Trophoblast cell (in vitro differentiated cells and primary cell): ENCODE data around the gene CCL5.
A peak's percentile ranks its signal among the peaks of the same experiment; 100 is the strongest.

Experiments used
- DNase-seq, 2 donors: peaks; one replicate each; pipeline ENCODE4 v3.0.0-alpha.2; 2016
- H2AFZ ChIP-seq: 2 replicates; pipeline ENCODE4 v1.6.1; 2013; ENCODE audit warnings: low read length, moderate library complexity, mild to moderate bottlenecking; ENCODE audit not compliant: insufficient read depth, poor library complexity
- H2AK5ac ChIP-seq: 2 replicates; pipeline ENCODE4 v1.6.1; 2013; ENCODE audit warnings: mild to moderate bottlenecking, low read length
- H2BK120ac ChIP-seq: 2 replicates; pipeline ENCODE4 v1.6.1; 2013; ENCODE audit warnings: low read length, mild to moderate bottlenecking, moderate library complexity; ENCODE audit not compliant: insufficient read depth, poor library complexity
- H2BK12ac ChIP-seq: 2 replicates; pipeline ENCODE4 v1.6.1; 2013; ENCODE audit warnings: mild to moderate bottlenecking, low read length, moderate library complexity
- H2BK5ac ChIP-seq: 2 replicates; pipeline ENCODE4 v1.6.1; 2013; ENCODE audit warnings: low read length, low read depth, moderate library complexity, mild to moderate bottlenecking; ENCODE audit not compliant: poor library complexity
- H3K14ac ChIP-seq: 2 replicates; pipeline ENCODE4 v1.6.1; 2013; ENCODE audit warnings: mild to moderate bottlenecking, low read length
- H3K18ac ChIP-seq: 2 replicates; pipeline ENCODE4 v1.6.1; 2013; ENCODE audit warnings: mild to moderate bottlenecking, low read length
- H3K23ac ChIP-seq: 2 replicates; pipeline ENCODE4 v1.6.1; 2013; ENCODE audit warnings: low read length
- H3K27ac ChIP-seq: 2 replicates; pipeline ENCODE4 v1.5.1; 2013; ENCODE audit warnings: low read depth, mild to moderate bottlenecking, inconsistent platforms, low read length, moderate library complexity
- H3K27me3 ChIP-seq: 2 replicates; pipeline ENCODE4 v1.6.1; 2013; ENCODE audit warnings: inconsistent platforms, mild to moderate bottlenecking, low read length, moderate library complexity; ENCODE audit not compliant: insufficient read depth
- H3K36me3 ChIP-seq, 2 experiments: 1 replicate in 1 of 2; 2 replicates in 1 of 2; pipeline ENCODE4 v1.6.1; 2013; ENCODE audit warnings: low read length in 2 of 2, mild to moderate bottlenecking in 2 of 2, moderate library complexity in 1 of 2; ENCODE audit not compliant: insufficient read depth in 2 of 2, control insufficient read depth in 1 of 2
- H3K4ac ChIP-seq: 2 replicates; pipeline ENCODE4 v1.6.1; 2013; ENCODE audit warnings: low read depth, mild to moderate bottlenecking, low read length, moderate library complexity
- H3K4me1 ChIP-seq, 2 experiments: 1 replicate in 1 of 2; 2 replicates in 1 of 2; pipeline ENCODE4 v1.6.1; 2013; ENCODE audit warnings: low read length in 2 of 2, mild to moderate bottlenecking in 2 of 2, moderate library complexity in 1 of 2; ENCODE audit not compliant: insufficient read depth in 2 of 2, control insufficient read depth in 1 of 2
- H3K4me2 ChIP-seq: 2 replicates; pipeline ENCODE4 v1.6.1; 2013; ENCODE audit warnings: inconsistent platforms, mild to moderate bottlenecking, low read length, moderate library complexity
- H3K4me3 ChIP-seq: 2 replicates; pipeline ENCODE4 v1.5.1; 2013; ENCODE audit warnings: mild to moderate bottlenecking, low read depth, low read length, inconsistent platforms
- H3K79me1 ChIP-seq: one replicate; pipeline ENCODE4 v1.6.1; 2013; ENCODE audit warnings: low read length
- H3K79me2 ChIP-seq: 2 replicates; pipeline ENCODE4 v1.6.1; 2013; ENCODE audit warnings: low read length, mild to moderate bottlenecking; ENCODE audit not compliant: control insufficient read depth, insufficient read depth, poor library complexity
- H3K9ac ChIP-seq: 2 replicates; pipeline ENCODE4 v1.6.1; 2013; ENCODE audit warnings: mild to moderate bottlenecking, low read length
- H3K9me3 ChIP-seq: 2 replicates; pipeline ENCODE4 v1.6.1; 2013; ENCODE audit warnings: low read depth, mild to moderate bottlenecking, control low read depth, inconsistent platforms, low read length; ENCODE audit not compliant: insufficient read depth
- H4K12ac ChIP-seq: 2 replicates; pipeline ENCODE4 v1.6.1; 2013; ENCODE audit warnings: low read depth, mild to moderate bottlenecking, low read length, moderate library complexity
- H4K8ac ChIP-seq: 2 replicates; pipeline ENCODE4 v1.6.1; 2013; ENCODE audit warnings: low read depth, mild to moderate bottlenecking, low read length, moderate library complexity
- H4K91ac ChIP-seq: one replicate; pipeline ENCODE4 v1.6.1; 2013; ENCODE audit warnings: low read depth, mild to moderate bottlenecking, low read length, moderate library complexity
- WGBS: extraction: QIAGEN DNeasy Blood & Tissue Kit; methylation state at CpG from one replicate; pipeline ENCODE4 v1.1.7; 2013; ENCODE audit warnings: missing lambda C conversion rate; ENCODE audit not compliant: insufficient read length, insufficient coverage; ENCODE audit errors: extremely low coverage; 5-methylcytosine and 5-hydroxymethylcytosine counted together

The CCL5 gene

GRCh38 chr17:35892091-35893035 lies 12.2 kb upstream of the CCL5 start:
- H4K8ac ChIP-seq: peak overlapping the region; percentile 17
- no peak overlapping the region for H3K18ac ChIP-seq
- no peak overlapping the region for H4K12ac ChIP-seq
- peaks cover 8 to 17% of the 10 kb centered on the region in 2 experiments for H3K4me1 ChIP-seq
- no peaks in the 10 kb centered on the region for H3K79me2 ChIP-seq
- peak; percentile 62 to 68 for DNase-seq
- peak overlapping the region; percentile 43 for H3K4me2 ChIP-seq
- no peak overlapping the region for H3K9ac ChIP-seq
- no peak overlapping the region for H2AK5ac ChIP-seq
- H2BK5ac ChIP-seq: no peak overlapping the region
- H3K27ac ChIP-seq: peak overlapping the region; percentile 56
- no peak overlapping the region for H4K91ac ChIP-seq
- WGBS: no CpG with 5 or more reads among the region's 6 CpGs
- peaks cover 14% of the 10 kb centered on the region for H3K79me1 ChIP-seq
- H3K14ac ChIP-seq: peak overlapping the region; percentile 54
- H3K23ac ChIP-seq: no peak overlapping the region
- peak overlapping the region; percentile 75 for H2BK120ac ChIP-seq
- H3K4me3 ChIP-seq: no peak overlapping the region
- H3K36me3 ChIP-seq: no peaks in the 10 kb centered on the region
- no peak overlapping the region for H3K4ac ChIP-seq
- H3K9me3 ChIP-seq: peaks cover 2% of the 10 kb centered on the region
- H2BK12ac ChIP-seq: no peak overlapping the region
- no peaks in the 10 kb centered on the region for H3K27me3 ChIP-seq
- H2AFZ ChIP-seq: no peak overlapping the region

DNA sequence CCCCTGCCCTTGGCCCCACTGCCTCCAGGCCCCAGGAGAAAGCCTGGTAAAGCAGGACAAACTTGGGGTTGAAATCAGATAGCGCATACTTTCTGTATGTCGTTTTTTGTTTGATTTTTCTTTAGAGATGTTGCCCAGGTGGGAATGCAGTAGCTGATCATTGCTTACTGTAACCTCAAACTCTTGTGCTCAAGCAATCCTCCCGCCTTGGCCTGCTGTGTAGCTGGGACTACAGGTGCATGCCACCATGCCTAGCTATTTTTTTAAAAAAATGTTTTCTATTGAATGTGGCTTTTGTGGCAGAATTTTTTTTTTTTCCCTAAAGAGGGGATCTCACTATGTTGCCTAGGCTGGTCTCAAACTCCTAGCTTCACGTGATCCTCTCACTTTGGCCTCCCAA lies 11.1 kb upstream of the CCL5 start:
- Histone ChIP-seq H3K36me3 (no peaks in the 10 kb centered on the region), H3K4me3 (no peak overlapping the region), H3K4ac (no peak overlapping the region), H3K23ac (no peak overlapping the region), H4K12ac (no peak overlapping the region), H3K9ac (no peak overlapping the region), H4K91ac (no peak overlapping the region), H3K27ac (no peak overlapping the region), H3K27me3 (no peaks in the 10 kb centered on the region), H3K14ac (no peak overlapping the region), H3K18ac (no peak overlapping the region), H2BK120ac (no peak overlapping the region), H4K8ac (no peak overlapping the region), H3K9me3 (no peaks in the 10 kb centered on the region), H2AK5ac (no peak overlapping the region), H3K4me2 (no peak overlapping the region), H3K4me1 (peaks cover 8 to 15% of the 10 kb centered on the region in 2 experiments), H2BK12ac (no peak overlapping the region), H3K79me1 (peaks cover 12% of the 10 kb centered on the region), H2AFZ (no peak overlapping the region), H3K79me2 (no peaks in the 10 kb centered on the region), H2BK5ac (no peak overlapping the region)
- no peak for DNase-seq
- no CpG with 5 or more reads among the region's 4 CpGs for WGBS

DNA sequence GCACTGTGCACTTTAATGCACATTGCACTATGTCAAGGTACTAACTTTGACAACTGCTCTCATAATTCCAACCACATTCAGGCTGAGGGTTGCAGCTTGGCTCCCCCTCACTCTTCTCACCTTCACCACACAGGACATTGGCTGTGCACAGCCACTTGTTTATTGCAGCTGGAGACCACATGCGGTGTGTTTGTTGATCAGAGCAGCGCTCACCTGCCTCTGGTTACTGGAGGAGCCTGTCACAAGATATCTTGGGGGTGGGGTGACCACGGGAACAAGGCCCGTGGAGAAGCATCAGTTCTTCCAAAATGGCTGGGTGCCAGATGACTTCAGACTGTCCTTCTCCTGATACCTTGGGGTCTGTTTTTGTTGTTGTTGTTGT lies 10.6 kb upstream of the CCL5 start:
- Histone ChIP-seq H3K4me1 (peaks cover 8 to 13% of the 10 kb centered on the region in 2 experiments), H2BK120ac (no peak overlapping the region), H3K9ac (no peak overlapping the region), H2BK5ac (no peak overlapping the region), H3K4me3 (no peak overlapping the region), H4K8ac (no peak overlapping the region), H3K4ac (no peak overlapping the region), H3K79me1 (peaks cover 10% of the 10 kb centered on the region), H3K4me2 (no peak overlapping the region), H2BK12ac (no peak overlapping the region), H3K23ac (no peak overlapping the region), H2AK5ac (no peak overlapping the region), H3K14ac (no peak overlapping the region), H3K27me3 (no peaks in the 10 kb centered on the region), H4K91ac (no peak overlapping the region), H4K12ac (no peak overlapping the region), H2AFZ (no peak overlapping the region), H3K79me2 (no peaks in the 10 kb centered on the region), H3K27ac (no peak overlapping the region), H3K9me3 (no peaks in the 10 kb centered on the region), H3K36me3 (no peaks in the 10 kb centered on the region), H3K18ac (no peak overlapping the region)
- DNase-seq: no peak
- WGBS: no CpG with 5 or more reads among the region's 4 CpGs

DNA sequence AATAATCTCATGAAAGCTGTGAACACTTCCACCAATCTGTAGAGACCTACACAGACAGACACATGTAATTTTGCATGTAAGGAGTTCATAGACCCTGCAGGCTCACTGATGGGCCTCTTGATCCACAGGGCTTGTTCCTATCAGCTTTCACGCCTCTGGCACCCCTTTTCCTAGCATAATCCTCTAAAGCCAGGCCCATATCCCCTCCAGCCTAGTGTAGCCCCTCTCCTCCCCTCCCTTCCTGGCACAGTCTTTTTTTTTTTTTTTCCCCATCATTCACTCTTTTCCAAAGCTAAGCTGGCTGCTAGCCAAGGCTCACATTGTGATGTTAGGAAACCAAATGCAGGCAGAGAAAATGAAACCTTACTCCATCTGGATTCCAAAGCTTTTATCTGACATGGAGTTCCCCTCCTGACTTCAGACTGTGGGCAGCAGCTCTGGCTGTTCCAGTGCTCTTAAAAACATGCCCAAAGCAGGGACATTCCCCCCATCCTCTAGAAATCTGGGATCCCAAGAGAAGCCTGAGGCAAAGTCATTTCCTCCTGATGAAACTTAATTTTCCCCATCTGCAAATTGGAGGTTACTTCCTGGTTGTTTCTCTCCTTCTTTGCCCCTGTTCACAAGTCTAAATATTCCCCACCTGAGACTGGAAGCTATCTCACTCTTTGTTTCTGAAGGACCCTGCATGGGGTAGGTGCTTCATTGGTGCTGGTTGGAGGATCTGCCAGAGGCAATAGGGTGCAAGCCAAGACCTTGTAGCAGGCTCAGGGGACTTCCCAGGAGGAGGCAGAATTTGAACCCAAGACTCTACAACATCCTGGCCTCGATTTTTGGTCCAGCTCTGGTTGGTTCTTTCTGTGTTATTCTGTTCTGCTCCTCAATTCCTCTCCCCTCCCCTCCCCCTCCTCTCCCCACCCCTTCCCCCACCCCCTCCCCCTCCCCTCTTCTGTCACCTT lies 9.9 kb upstream of the CCL5 start:
- Histone ChIP-seq H2AFZ (no peak overlapping the region), H3K18ac (no peak overlapping the region), H2AK5ac (no peak overlapping the region), H3K4ac (no peak overlapping the region), H3K79me2 (no peaks in the 10 kb centered on the region), H4K8ac (no peak overlapping the region), H3K4me3 (no peak overlapping the region), H4K12ac (no peak overlapping the region), H3K9ac (no peak overlapping the region), H3K36me3 (no peaks in the 10 kb centered on the region), H3K14ac (no peak overlapping the region), H2BK120ac (no peak overlapping the region), H3K23ac (no peak overlapping the region), H4K91ac (peak overlapping the region; percentile 30), H3K79me1 (peaks cover 10% of the 10 kb centered on the region), H2BK5ac (no peak overlapping the region), H3K4me2 (no peak overlapping the region), H3K9me3 (no peaks in the 10 kb centered on the region), H2BK12ac (no peak overlapping the region), H3K27me3 (no peaks in the 10 kb centered on the region), H3K4me1 (peaks cover 8 to 13% of the 10 kb centered on the region in 2 experiments), H3K27ac (no peak overlapping the region)
- peak; percentile 37 to 44 for DNase-seq
- no CpG with 5 or more reads among the region's 2 CpGs for WGBS
